Left lung (tissue), 10 donors: ENCODE results near the gene NDUFA1. TPM values are rescaled to one million over a fixed set of nuclear protein-coding genes. Genes with fewer than 3 reads are reported as not detected.

Source experiments
- ATAC-seq: fragments of 200-7000 bp; cut with Tn5 transposase; one replicate; pipeline ENCODE4 v1.9.1; 2020; ENCODE audit warnings: moderate library complexity
- DNase-seq, 4 donors: peaks; one replicate each; pipeline ENCODE4 v3.0.0-alpha.2; 2013 to 2020
- H3K27ac ChIP-seq, 2 donors: fragments of 200-600 bp; sonication (generic) in 1 of 2; one replicate each; pipeline versions ENCODE4 v1.5.0 to v1.8.0; 2020 to 2021
- H3K27me3 ChIP-seq, 2 donors: fragments of 200-600 bp; sonication (generic) in 1 of 2; one replicate each; pipeline versions ENCODE4 v1.5.0 to v1.8.0; 2020 to 2021
- H3K36me3 ChIP-seq, 2 donors: fragments of 200-600 bp; sonication (generic) in 1 of 2; one replicate each; pipeline versions ENCODE4 v1.5.0 to v1.8.0; 2020 to 2021
- H3K4me1 ChIP-seq, 2 donors: fragments of 200-600 bp; one replicate each; pipeline ENCODE4 v1.8.0; 2021
- H3K4me3 ChIP-seq, 2 donors: fragments of 200-600 bp; sonication (generic) in 1 of 2; one replicate each; pipeline versions ENCODE4 v1.5.0 to v1.8.0; 2020 to 2021; ENCODE audit warnings: mild to moderate bottlenecking in 1 of 2
- H3K9me3 ChIP-seq, 2 donors: fragments of 200-600 bp; sonication (generic) in 1 of 2; one replicate each; pipeline versions ENCODE4 v1.5.0 to v1.8.0; 2020 to 2021
- intact Hi-C, 2 donors: fragments of 100-400 bp; cut with DNase I; formaldehyde crosslinking; loops; one replicate each; pipeline versions ENCODE4 v1.11.2 to v1.14.2; 2022
- polyA plus RNA-seq, 6 donors: library from polyadenylated mRNA; unstranded; fragments of 120-200 nt; gene quantifications; one replicate each; pipeline ENCODE4 v1.2.1, GENCODE V29; 2013; ENCODE audit not compliant: insufficient read length in 6 of 6
- total RNA-seq, 2 donors: library from RNA; stranded (reverse); fragmentation: NEBNext Ultra II Directional; extraction: Animal tissue kit (Norgen Biotek cat#: 25700); gene quantifications; one replicate each; pipeline ENCODE4 v1.2.1, GENCODE V29; 2021
- TF ChIP-seq, protein P1 (sequence below), 2 donors: fragments of 200-600 bp; sonication (generic) in 1 of 2; IDR thresholded peaks; one replicate each; pipeline versions ENCODE4 v1.5.0 to v1.8.0; 2021; ENCODE audit warnings: antibody characterized with exemption in 2 of 2
- donor health status: DM: no; HTN: yes; CAD: no.
- donor health status: DM: no; HTN: no; CAD: no.

The NDUFA1 gene
- total and polyA plus RNA-seq, 8 donors = 77.8 to 91.9 (median 85.5) TPM

GRCh38 chrX:119833905-119834304, 37.7 kb upstream of the NDUFA1 start:
- Histone ChIP-seq H3K9me3 (no peaks in the 10 kb centered on the region), H3K4me1 (no peaks in the 10 kb centered on the region), H3K27me3 (no peaks in the 10 kb centered on the region), H3K27ac (no peak overlapping the region), H3K36me3 (peaks cover 0 to 82% of the 10 kb centered on the region in 2 donors), H3K4me3 (no peak overlapping the region)
- intact Hi-C loops = no loop called here
- no peak for DNase-seq
- TF ChIP-seq, protein P1, sequence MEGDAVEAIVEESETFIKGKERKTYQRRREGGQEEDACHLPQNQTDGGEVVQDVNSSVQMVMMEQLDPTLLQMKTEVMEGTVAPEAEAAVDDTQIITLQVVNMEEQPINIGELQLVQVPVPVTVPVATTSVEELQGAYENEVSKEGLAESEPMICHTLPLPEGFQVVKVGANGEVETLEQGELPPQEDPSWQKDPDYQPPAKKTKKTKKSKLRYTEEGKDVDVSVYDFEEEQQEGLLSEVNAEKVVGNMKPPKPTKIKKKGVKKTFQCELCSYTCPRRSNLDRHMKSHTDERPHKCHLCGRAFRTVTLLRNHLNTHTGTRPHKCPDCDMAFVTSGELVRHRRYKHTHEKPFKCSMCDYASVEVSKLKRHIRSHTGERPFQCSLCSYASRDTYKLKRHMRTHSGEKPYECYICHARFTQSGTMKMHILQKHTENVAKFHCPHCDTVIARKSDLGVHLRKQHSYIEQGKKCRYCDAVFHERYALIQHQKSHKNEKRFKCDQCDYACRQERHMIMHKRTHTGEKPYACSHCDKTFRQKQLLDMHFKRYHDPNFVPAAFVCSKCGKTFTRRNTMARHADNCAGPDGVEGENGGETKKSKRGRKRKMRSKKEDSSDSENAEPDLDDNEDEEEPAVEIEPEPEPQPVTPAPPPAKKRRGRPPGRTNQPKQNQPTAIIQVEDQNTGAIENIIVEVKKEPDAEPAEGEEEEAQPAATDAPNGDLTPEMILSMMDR (IDR thresholded peaks at IDR 0.05) = no peak
- no peak for ATAC-seq

- H3K4me1 ChIP-seq = peaks cover 0 to 5% of the 10 kb centered on the region in 2 donors
- peak within 1 kb of the TSS; percentile 55 to 69 for H3K4me3 ChIP-seq
- intact Hi-C loops = no loop called here
- H3K27me3 ChIP-seq = no peaks in the 10 kb centered on the region
- peaks cover 0 to 6% of the 10 kb centered on the region in 2 donors for H3K36me3 ChIP-seq
- TF ChIP-seq, protein P1 (IDR thresholded peaks at IDR 0.05) = no peak
- ATAC-seq (peak; percentile 98), DNase-seq (peak; percentile 89 to 97 (median 96))
- no peaks in the 10 kb centered on the region for H3K9me3 ChIP-seq
- H3K27ac ChIP-seq = peak within 1 kb of the TSS; percentile 81 to 86
Observed at GRCh38 chrX:119852382-119853353, 19.0 kb upstream of the NDUFA1 start, which contains the start of gene UPF3B. Gene UPF3B, minus strand, starts transcription at chrX:119852963. Its CDS starts 35 bp downstream, at chrX:119852928.

DNA sequence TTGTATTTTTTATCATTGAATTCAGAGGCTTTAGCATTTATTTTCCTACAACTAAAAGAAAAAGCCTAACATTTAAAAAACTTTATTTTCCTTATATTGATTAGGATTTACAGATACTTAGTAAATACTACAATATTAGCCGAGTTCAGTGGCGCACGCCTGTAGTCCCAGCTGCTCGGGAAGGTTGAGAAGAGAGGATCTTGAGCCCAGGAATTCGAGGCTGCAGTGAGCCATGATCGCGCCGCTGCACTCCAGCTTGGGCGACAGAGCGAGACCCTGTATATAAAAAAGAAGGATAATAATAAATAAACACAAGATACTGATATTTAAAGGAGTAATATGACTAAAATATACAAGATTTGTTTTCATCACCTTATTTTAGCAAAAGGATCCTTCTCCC, 18.2 kb upstream of the NDUFA1 start:
- no peak for DNase-seq
- intact Hi-C loops = no loop called here

GRCh38 chrX:119870626-119871131, 953 bp upstream of the NDUFA1 start:
- Histone ChIP-seq H3K36me3 (peaks cover 0 to 5% of the 10 kb centered on the region in 2 donors), H3K9me3 (no peaks in the 10 kb centered on the region), H3K4me3 (peak overlapping the region; percentile 39 to 65), H3K27ac (peak overlapping the region; percentile 90 to 95), H3K4me1 (peaks cover 0 to 19% of the 10 kb centered on the region in 2 donors), H3K27me3 (no peaks in the 10 kb centered on the region)
- intact Hi-C loops = no loop called here
- ATAC-seq = peak; percentile 46
- DNase-seq = peak in 3 of 4 donors; percentile 17 to 38 (median 21)
- TF ChIP-seq, protein P1 (IDR thresholded peaks at IDR 0.05) = no peak

More for the DNA sequence above, 18.2 kb upstream of the NDUFA1 start:
- H3K36me3 ChIP-seq = peaks cover 0 to 6% of the 10 kb centered on the region in 2 donors
- no peaks in the 10 kb centered on the region for H3K9me3 ChIP-seq
- ATAC-seq = peak; percentile 31
- H3K27ac ChIP-seq = peak overlapping the region; percentile 77 to 86
- peaks cover 0 to 5% of the 10 kb centered on the region in 2 donors for H3K4me1 ChIP-seq
- H3K27me3 ChIP-seq = no peaks in the 10 kb centered on the region
- TF ChIP-seq, protein P1 (IDR thresholded peaks at IDR 0.05) = no peak
- H3K4me3 ChIP-seq = peak overlapping the region; percentile 2 to 69

DNA sequence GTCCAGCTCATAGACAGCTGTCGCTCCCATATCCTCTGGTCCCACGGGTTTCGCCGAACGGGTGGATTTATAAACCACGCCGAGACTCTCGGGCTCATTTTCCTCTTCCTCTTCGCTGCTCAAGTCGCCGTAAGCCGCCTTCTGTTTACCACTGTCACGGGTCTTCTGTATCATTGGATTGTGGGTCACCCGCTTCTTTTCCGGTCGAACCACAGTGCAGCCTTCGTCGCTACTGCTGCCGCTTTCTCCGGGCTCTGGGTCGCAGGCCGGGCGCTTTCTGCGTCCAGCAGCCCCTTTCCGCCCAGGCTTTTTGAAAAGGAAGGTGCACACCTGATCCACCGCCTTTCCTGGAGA, 410 bp upstream of the NDUFA1 start:
- no peaks in the 10 kb centered on the region for H3K9me3 ChIP-seq
- H3K27me3 ChIP-seq = no peaks in the 10 kb centered on the region
- H3K4me1 ChIP-seq = peaks cover 0 to 19% of the 10 kb centered on the region in 2 donors
- intact Hi-C loops = no loop called here
- H3K36me3 ChIP-seq = peaks cover 0 to 6% of the 10 kb centered on the region in 2 donors
- H3K4me3 ChIP-seq = peak overlapping the region; percentile 39 to 65
- DNase-seq = peak in 2 of 4 donors; percentile 16 to 33
- peak overlapping the region; percentile 90 to 95 for H3K27ac ChIP-seq
- ATAC-seq = peak; percentile 52
- TF ChIP-seq, protein P1 (IDR thresholded peaks at IDR 0.05) = no peak
